Effector memory CD8-positive, alpha-beta T cell (primary cell): ENCODE results near the gene CUZD1.

Experiments
- ATAC-seq: fragments of 150-1000 bp; cut with Tn5 transposase; replicated peaks from 2 replicates; pipeline ENCODE4 v1.10.0; 2021; ENCODE audit warnings: mild to moderate bottlenecking, moderate library complexity
- DNase-seq, 3 experiments: peaks; one replicate each; pipeline ENCODE4 v3.0.0; 2021
- H3K27ac Mint-ChIP-seq, 2 donors: one replicate each; pipeline ENCODE4 v1.8.0; 2022; ENCODE audit warnings: mild to moderate bottlenecking in 2 of 2, mixed read lengths in 2 of 2, moderate library complexity in 2 of 2
- H3K27me3 Mint-ChIP-seq, 2 donors: one replicate each; pipeline ENCODE4 v1.8.0; 2022; ENCODE audit warnings: mixed read lengths in 2 of 2
- H3K36me3 Mint-ChIP-seq: one replicate; pipeline ENCODE4 v1.8.0; 2022; ENCODE audit warnings: mild to moderate bottlenecking, moderate library complexity, mixed read lengths; ENCODE audit not compliant: insufficient read depth
- H3K4me1 Mint-ChIP-seq, 2 donors: one replicate each; pipeline ENCODE4 v1.8.0; 2022; ENCODE audit warnings: low read depth in 2 of 2, mixed read lengths in 2 of 2
- H3K4me3 Mint-ChIP-seq, 2 donors: one replicate each; pipeline ENCODE4 v1.8.0; 2022; ENCODE audit warnings: mild to moderate bottlenecking in 2 of 2, mixed read lengths in 2 of 2, moderate library complexity in 2 of 2
- H3K9me3 Mint-ChIP-seq, 2 donors: one replicate each; pipeline ENCODE4 v1.8.0; 2022; ENCODE audit warnings: mixed read lengths in 2 of 2

The CUZD1 gene

DNA sequence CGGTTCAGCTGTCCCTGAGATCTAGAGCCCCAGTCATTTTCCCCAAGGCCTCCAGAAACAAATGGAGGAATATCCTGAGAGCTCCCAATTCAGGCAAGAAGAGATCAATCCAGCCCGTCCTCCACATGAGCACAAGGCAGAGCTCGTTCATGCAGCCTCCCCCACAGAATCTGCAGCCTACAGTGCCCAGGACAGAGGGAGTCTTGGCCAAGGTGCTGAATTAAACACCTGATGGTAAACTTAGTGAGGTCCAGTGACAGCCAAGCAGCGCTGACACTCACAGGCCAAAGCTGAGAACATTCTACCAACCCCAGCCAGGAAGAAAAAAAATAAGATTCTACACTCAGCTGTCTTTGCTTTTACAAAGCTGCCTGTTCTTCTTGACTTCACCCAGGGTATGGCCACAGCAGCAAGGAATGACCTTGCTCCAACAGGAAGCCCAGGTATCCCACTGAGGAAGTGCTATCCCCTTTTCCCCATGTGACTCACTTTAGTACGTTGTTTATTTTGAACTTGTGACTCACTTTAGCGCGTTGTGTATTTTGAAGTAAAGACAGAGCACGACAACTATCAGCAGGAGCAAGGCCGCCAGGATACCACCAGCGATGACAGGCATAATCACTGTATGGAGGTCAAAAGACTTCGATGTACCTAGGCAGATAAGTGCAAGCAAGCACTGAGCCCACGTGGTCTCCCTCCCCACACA, 4.4 kb upstream of the CUZD1 start:
- ATAC-seq (no peak), DNase-seq (no peak)
- Mint-ChIP-seq H3K27ac (no peak overlapping the region), H3K4me3 (no peak overlapping the region), H3K27me3 (no peaks in the 10 kb centered on the region), H3K9me3 (peaks cover 0 to 9% of the 10 kb centered on the region in 2 donors), H3K36me3 (peaks cover 12% of the 10 kb centered on the region), H3K4me1 (peaks cover 7 to 8% of the 10 kb centered on the region in 2 donors)

GRCh38 chr10:122849090-122849489, 3.4 kb upstream of the CUZD1 start:
- DNase-seq (no peak), ATAC-seq (no peak)
- Mint-ChIP-seq H3K27ac (no peak overlapping the region), H3K4me1 (peaks cover 5 to 7% of the 10 kb centered on the region in 2 donors), H3K9me3 (peaks cover 0 to 9% of the 10 kb centered on the region in 2 donors), H3K27me3 (no peaks in the 10 kb centered on the region), H3K4me3 (no peak overlapping the region), H3K36me3 (peaks cover 14% of the 10 kb centered on the region)

GRCh38 chr10:122847782-122848604, 2.3 kb upstream of the CUZD1 start:
- ATAC-seq (no peak), DNase-seq (no peak)
- peaks cover 0 to 7% of the 10 kb centered on the region in 2 donors for H3K4me1 Mint-ChIP-seq
- H3K27ac Mint-ChIP-seq = no peak overlapping the region
- no peaks in the 10 kb centered on the region for H3K27me3 Mint-ChIP-seq
- no peak overlapping the region for H3K4me3 Mint-ChIP-seq
- H3K36me3 Mint-ChIP-seq = peaks cover 14% of the 10 kb centered on the region
- peaks cover 0 to 9% of the 10 kb centered on the region in 2 donors for H3K9me3 Mint-ChIP-seq

DNA sequence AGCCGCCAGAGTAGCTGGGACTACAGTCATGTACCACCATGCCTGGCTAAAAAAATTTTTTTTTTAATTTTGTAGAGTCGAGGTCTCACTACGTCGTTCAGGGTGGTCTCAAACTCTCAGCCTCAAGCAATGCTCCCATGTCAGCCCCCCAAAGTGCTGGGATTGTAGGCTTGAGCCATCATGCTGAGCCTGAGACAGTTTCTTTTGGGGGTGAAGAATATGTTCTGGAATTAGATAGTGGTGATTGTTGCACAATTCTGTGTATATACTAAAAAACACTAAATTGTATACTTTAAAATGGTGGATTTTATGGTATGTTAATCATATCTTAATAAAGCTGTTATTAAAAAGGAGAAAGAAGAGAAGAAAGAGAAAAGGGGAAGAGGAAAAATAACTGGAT, 1.5 kb downstream of the CUZD1 start:
- Mint-ChIP-seq H3K9me3 (peaks cover 0 to 9% of the 10 kb centered on the region in 2 donors), H3K4me1 (peaks cover 0 to 4% of the 10 kb centered on the region in 2 donors), H3K27me3 (no peaks in the 10 kb centered on the region), H3K4me3 (no peak overlapping the region), H3K36me3 (peaks cover 5% of the 10 kb centered on the region), H3K27ac (no peak overlapping the region)
- ATAC-seq (no peak), DNase-seq (no peak)

DNA sequence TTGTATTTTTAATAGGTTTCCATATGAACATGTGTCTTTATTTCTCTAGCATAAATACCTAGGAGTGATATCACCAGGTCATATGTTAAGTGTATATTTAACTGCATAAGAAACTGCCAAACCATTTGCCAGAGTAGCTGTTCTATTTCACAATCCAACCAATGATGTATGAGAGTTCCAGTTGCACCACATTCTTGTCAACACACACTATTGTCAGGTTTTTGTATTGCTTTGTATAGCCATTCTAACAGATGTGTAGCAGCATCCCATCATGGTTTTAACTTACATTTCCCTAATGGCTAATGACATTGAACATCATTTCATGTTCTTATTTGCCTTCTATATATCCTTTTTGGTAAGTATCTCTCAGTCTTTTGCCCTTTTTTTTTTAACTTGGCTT, 4.1 kb downstream of the CUZD1 start:
- Mint-ChIP-seq H3K36me3 (peaks cover 2% of the 10 kb centered on the region), H3K4me3 (no peak overlapping the region), H3K4me1 (peaks cover 0 to 4% of the 10 kb centered on the region in 2 donors), H3K27ac (no peak overlapping the region), H3K27me3 (no peaks in the 10 kb centered on the region), H3K9me3 (peaks cover 0 to 9% of the 10 kb centered on the region in 2 donors)
- ATAC-seq (no peak), DNase-seq (no peak)

DNA sequence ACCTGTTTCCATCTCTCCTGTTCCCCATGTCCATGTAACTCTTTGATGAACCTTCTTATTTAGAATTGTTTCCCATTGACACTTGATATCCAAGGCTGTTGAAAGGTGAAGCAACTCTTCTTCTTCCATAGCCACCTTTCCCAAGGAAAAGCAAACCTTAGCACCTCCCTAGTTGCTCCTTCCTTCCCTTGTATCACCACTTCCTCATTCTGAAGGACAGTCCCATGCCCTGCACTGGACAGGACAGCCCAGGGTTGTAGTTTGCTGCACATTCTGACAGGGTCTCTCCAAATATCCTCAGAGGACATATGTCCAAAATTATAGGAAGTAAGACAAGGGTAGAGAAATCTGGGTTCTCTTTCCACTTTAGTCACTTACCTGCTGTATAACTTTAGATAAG, 6.2 kb downstream of the CUZD1 start:
- no peaks in the 10 kb centered on the region for H3K36me3 Mint-ChIP-seq
- no peaks in the 10 kb centered on the region for H3K27me3 Mint-ChIP-seq
- ATAC-seq = no peak
- no peak for DNase-seq
- H3K4me1 Mint-ChIP-seq = no peaks in the 10 kb centered on the region
- no peak overlapping the region for H3K27ac Mint-ChIP-seq
- H3K4me3 Mint-ChIP-seq = no peak overlapping the region
- H3K9me3 Mint-ChIP-seq = no peaks in the 10 kb centered on the region

DNA sequence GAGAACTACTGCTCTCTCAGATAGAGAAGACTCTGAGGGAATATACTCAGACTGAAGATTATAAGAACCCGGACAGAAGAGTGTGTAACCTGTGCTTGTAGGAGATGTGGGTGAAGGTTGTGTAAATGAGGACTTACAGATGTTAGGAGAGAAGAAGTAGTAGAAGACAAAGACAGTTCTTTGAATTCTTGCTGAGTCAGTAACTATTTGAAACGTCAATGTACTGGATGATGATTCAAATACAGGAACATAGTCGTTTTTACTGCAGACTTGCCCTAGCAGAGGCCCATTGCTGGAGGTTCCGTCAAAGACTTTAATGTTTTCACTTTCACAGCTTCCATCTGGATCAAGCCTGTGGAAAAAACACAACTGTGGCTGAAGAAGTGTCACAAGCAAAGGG, 6.8 kb downstream of the CUZD1 start:
- Mint-ChIP-seq H3K27ac (no peak overlapping the region), H3K36me3 (peaks cover 2% of the 10 kb centered on the region), H3K9me3 (no peaks in the 10 kb centered on the region), H3K4me1 (no peaks in the 10 kb centered on the region), H3K27me3 (no peaks in the 10 kb centered on the region), H3K4me3 (no peak overlapping the region)
- DNase-seq = no peak
- no peak for ATAC-seq

DNA sequence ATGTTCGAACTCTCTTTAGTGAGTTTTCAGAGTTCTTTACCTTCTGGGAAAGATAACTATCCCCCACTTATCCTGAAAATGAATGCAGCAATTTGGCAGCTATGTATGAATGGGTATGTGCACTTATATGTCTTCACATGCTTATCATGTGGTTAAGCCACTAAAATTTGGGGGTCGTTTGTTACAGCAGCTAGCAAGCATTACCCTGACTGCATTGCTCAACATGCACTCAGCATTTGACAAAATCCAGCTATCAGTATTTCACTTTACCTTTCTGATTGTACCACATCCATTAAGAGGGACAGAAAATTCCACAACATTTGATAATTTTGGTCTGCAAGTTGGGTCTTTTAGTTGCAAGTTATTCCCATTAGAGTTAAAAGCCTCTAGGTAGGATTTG, 9.7 kb downstream of the CUZD1 start:
- no peaks in the 10 kb centered on the region for H3K9me3 Mint-ChIP-seq
- H3K27ac Mint-ChIP-seq = no peak overlapping the region
- H3K36me3 Mint-ChIP-seq = peaks cover 15% of the 10 kb centered on the region
- no peak for ATAC-seq
- DNase-seq = no peak
- H3K4me1 Mint-ChIP-seq = no peaks in the 10 kb centered on the region
- H3K27me3 Mint-ChIP-seq = no peaks in the 10 kb centered on the region
- no peak overlapping the region for H3K4me3 Mint-ChIP-seq

- Mint-ChIP-seq H3K4me3 (no peak overlapping the region), H3K36me3 (peaks cover 15% of the 10 kb centered on the region), H3K27ac (no peak overlapping the region), H3K4me1 (no peaks in the 10 kb centered on the region), H3K27me3 (peaks cover 0 to 8% of the 10 kb centered on the region in 2 donors), H3K9me3 (no peaks in the 10 kb centered on the region)
- DNase-seq = no peak
- ATAC-seq = no peak
These were observed 14.7 kb downstream of the CUZD1 start for GRCh38 chr10:122830965-122831353.

GRCh38 chr10:122830273-122830964, 15.2 kb downstream of the CUZD1 start:
- no peaks in the 10 kb centered on the region for H3K9me3 Mint-ChIP-seq
- H3K27ac Mint-ChIP-seq = no peak overlapping the region
- ATAC-seq (no peak), DNase-seq (no peak)
- peaks cover 15% of the 10 kb centered on the region for H3K36me3 Mint-ChIP-seq
- H3K4me3 Mint-ChIP-seq = no peak overlapping the region
- H3K4me1 Mint-ChIP-seq = no peaks in the 10 kb centered on the region
- peaks cover 5 to 13% of the 10 kb centered on the region in 2 donors for H3K27me3 Mint-ChIP-seq

GRCh38 chr10:122829454-122829853, 16.2 kb downstream of the CUZD1 start:
- DNase-seq (no peak), ATAC-seq (no peak)
- H3K27me3 Mint-ChIP-seq = peaks cover 15 to 23% of the 10 kb centered on the region in 2 donors
- no peak overlapping the region for H3K27ac Mint-ChIP-seq
- no peaks in the 10 kb centered on the region for H3K9me3 Mint-ChIP-seq
- H3K4me1 Mint-ChIP-seq = no peaks in the 10 kb centered on the region
- H3K4me3 Mint-ChIP-seq = no peak overlapping the region
- H3K36me3 Mint-ChIP-seq = peaks cover 15% of the 10 kb centered on the region

DNA sequence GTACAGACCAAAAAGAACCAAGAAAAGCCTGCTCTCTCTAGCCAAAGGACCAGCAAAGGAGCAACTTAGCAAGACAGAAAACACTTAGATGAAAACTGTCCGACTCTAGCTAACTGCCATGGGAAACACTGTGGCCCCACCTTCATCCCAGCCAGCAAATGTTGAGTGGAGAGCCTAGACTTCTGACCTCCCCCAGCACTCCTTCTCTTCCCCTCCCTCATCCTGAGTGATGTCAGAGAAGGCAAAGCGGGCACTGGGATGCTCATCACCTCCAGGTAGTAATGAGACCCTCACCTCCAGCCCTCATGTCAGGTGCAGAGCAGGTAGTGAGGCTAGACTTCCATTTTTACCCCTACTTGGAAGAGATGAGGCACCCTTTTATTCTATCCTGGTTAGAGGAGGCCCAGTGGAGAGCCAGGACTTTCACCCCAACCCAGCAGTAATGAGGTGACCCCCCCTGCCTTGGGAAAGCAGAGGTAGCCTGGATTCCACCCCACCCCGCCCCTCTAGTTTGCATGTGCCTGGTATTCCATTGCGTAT, 16.9 kb downstream of the CUZD1 start:
- Mint-ChIP-seq H3K4me3 (no peak overlapping the region), H3K4me1 (no peaks in the 10 kb centered on the region), H3K9me3 (no peaks in the 10 kb centered on the region), H3K36me3 (peaks cover 14% of the 10 kb centered on the region), H3K27ac (no peak overlapping the region), H3K27me3 (peaks cover 22 to 30% of the 10 kb centered on the region in 2 donors)
- ATAC-seq (no peak), DNase-seq (no peak)

- Mint-ChIP-seq H3K36me3 (peaks cover 11% of the 10 kb centered on the region), H3K4me3 (no peak overlapping the region), H3K27ac (no peak overlapping the region), H3K27me3 (peaks cover 31 to 44% of the 10 kb centered on the region in 2 donors), H3K9me3 (no peaks in the 10 kb centered on the region), H3K4me1 (no peaks in the 10 kb centered on the region)
- no peak for ATAC-seq
- no peak for DNase-seq
These were observed 18.4 kb downstream of the CUZD1 start for GRCh38 chr10:122827302-122827701.
